ENCODE measurements around the gene PPP2R2C.

Gene PPP2R2C

DNA sequence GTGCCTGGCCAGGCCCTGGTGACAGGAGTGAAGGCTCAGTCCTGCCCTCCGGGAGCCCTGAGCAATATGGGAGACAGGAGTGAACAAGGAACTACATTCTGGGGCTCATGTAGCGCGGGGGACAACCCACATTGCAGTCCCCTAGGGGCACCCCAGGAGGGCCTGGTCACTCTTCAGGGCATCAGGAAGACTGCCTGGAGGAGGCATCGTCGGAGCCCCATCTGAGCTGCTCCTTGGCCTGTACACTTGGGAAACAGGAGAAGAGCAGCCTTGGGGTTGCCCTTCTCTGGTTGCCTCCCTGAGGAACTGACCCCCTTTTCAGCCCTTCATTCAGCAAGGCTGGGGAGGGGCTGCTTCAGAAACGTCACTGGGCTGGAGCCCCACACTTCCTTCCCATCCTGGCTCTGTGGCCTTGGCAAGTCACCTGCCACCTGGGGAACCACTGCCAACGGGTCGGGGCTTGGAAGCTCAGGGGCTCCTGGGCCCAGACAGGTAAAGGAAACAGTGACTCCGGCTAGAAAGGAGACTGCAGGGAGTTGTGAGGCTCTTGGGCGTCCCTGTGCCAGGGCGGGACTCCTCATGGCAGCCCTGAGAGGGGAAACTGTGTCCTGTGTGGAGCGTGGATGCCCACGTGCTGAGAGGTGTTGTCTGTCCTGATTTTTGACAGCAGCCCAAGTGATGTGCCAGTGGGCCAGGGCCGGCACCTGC is 192.7 kb downstream of the PPP2R2C start:
- FAIRE-seq (no peak), DNase-seq (ENCODE audit: insufficient read length, low spot score) (no peak)
- no peak for TF ChIP-seq POLR2A (IDR thresholded peaks at IDR 0.05; ENCODE audit: low read depth, low read length)

DNA sequence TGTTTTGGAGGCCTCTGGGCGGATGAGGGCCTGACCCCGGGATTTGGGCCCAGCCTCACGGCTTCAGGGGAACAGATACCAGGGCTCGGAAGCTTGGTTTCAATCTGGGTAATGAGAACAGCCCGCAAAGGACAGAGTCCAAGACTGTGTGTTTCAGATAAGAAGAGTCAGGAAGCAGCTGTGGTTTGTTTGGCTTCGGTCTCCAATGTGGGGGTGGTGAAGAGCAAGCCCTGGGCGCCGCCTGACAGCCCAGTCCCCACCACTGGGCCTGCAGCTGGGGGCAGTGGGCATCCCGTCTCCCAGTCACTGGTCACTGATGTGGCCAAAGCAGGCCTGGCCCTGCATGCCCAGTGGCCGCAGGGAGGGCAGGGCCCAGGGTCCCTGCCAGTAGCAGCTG is 193.6 kb downstream of the PPP2R2C start:
- no peak for TF ChIP-seq POLR2A (IDR thresholded peaks at IDR 0.05; ENCODE audit: low read depth, low read length)
- FAIRE-seq (no peak), DNase-seq (ENCODE audit: insufficient read length, low spot score) (no peak)

GRCh38 chr4:6277935-6278800 is 194.2 kb downstream of the PPP2R2C start:
- FAIRE-seq (no peak), DNase-seq (ENCODE audit: insufficient read length, low spot score) (no peak)
- no peak for TF ChIP-seq POLR2A (IDR thresholded peaks at IDR 0.05; ENCODE audit: low read depth, low read length)

GRCh38 chr4:6277139-6277802 is 195.1 kb downstream of the PPP2R2C start:
- TF ChIP-seq POLR2A (IDR thresholded peaks at IDR 0.05; ENCODE audit: low read depth, low read length): no peak
- FAIRE-seq (no peak), DNase-seq (ENCODE audit: insufficient read length, low spot score) (no peak)

DNA sequence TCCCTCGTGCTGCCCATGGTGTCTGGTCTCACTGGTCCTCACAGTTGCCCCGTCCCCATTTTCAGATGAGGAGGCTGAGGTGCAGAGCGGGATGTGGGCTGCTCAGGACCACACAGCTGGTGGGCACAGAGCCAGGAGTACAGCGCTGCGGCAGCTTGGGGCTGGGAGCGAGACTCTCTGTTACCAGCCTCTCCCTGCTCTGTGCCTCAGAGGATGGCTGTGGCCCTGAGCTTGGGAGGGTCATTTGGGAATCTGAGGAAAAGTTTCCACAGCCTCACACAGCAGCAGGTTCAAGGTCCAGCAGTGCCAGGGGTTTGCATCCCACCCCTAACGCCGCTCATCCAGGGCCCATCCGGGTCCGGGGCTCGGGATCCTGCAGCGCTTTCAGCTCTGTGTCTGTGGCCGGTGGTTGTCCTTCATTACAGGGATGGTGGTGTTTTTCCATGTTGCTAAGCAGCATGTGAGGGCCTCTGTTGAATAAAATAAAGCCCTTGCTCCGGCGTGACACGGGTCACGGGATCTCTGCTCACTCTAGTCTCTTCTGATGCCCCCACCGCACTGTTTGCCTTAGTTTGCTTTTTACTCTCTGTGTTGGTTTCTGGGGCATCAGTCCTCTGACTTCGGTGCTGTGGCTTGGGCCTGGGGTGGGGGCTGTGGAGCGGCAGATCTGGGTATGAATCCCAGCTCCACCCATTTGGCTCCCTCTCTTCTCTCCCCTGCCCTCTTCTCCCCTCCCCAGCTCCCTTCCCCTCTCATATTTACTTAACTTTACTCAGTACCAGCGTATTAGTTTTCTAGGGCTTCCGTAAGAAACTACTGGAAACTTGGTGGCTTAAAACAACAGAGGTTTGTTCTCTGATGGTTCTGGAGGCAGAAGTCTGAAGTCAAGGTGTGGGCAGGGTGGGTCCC is 196.3 kb downstream of the PPP2R2C start:
- DNase-seq (ENCODE audit: insufficient read length, low spot score): no peak
- FAIRE-seq: no peak
- TF ChIP-seq POLR2A (IDR thresholded peaks at IDR 0.05; ENCODE audit: low read depth, low read length): no peak

- TF ChIP-seq POLR2A (IDR thresholded peaks at IDR 0.05; ENCODE audit: low read depth, low read length): no peak
- DNase-seq (ENCODE audit: insufficient read length, low spot score) (no peak), FAIRE-seq (no peak)
Measured at GRCh38 chr4:6275351-6275750, 197.1 kb downstream of the PPP2R2C start.

DNA sequence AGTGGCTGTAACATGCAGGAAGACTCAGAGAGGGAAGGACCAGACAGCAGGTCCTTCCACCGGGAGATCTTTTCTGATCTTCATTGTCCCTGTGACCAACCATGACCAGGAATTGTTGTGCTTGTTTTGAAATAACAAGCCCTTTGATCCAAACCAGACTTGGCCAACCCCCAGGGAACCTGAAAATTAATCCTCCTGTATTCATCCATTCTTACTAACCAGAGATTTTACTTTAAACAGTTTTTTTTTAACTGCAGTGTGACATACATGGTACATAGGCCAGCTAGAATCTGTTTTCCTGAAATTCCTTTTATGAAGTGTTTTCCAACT is 198.8 kb downstream of the PPP2R2C start:
- DNase-seq (ENCODE audit: insufficient read length, low spot score) (no peak), FAIRE-seq (no peak)
- no peak for TF ChIP-seq POLR2A (IDR thresholded peaks at IDR 0.05; ENCODE audit: low read depth, low read length)

DNA sequence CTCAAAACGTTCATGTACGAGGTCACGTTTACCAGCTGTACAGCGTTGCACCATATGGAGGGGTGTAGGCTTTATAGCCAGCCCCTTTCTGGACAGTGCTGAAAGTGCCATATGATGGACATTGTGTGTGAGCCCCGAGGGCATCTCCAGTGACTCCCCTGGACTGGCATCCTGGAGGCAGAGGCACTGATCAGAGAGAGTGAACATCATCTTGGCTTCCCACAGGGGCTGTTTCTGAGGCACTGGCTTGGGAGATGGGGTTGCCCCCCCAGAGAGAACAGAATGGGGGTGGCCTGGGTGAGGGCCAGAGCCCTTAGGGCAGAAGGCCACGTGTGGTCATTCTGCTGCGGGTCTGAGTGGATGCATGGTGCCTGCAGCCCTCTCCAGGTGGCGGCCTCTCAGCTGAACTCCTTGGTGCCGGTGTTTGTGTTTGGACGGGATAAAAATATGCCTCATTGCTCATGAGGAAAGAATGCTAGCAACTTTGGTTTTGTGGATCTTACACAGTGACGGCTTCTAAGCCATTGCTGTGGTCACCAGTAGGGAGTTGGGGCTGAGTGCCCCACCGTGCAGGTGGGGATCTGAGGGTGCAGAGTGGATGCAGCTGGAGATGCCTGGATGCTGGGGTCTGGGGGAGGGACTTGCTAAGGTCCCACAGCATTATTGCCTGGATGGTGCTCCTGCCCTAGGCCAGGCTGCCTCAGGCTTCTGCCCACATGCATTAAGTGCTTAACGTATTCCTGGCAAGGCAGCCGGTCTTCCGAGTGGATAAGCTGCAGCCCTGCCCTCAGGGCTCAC is 199.4 kb downstream of the PPP2R2C start:
- DNase-seq (ENCODE audit: insufficient read length, low spot score) (peak; percentile 99), FAIRE-seq (peak; percentile 90)
- no peak for TF ChIP-seq POLR2A (IDR thresholded peaks at IDR 0.05; ENCODE audit: low read depth, low read length)

- DNase-seq (ENCODE audit: insufficient read length, low spot score) (no peak), FAIRE-seq (no peak)
- no peak for TF ChIP-seq POLR2A (IDR thresholded peaks at IDR 0.05; ENCODE audit: low read depth, low read length)
Measured at GRCh38 chr4:6271701-6272465, 200.5 kb downstream of the PPP2R2C start.

GRCh38 chr4:6271206-6271605 is 201.2 kb downstream of the PPP2R2C start:
- no peak for DNase-seq (ENCODE audit: insufficient read length, low spot score)
- FAIRE-seq: no peak
- no peak for TF ChIP-seq POLR2A (IDR thresholded peaks at IDR 0.05; ENCODE audit: low read depth, low read length)

- no peak for FAIRE-seq
- no peak for TF ChIP-seq POLR2A (IDR thresholded peaks at IDR 0.05; ENCODE audit: low read depth, low read length)
- DNase-seq (ENCODE audit: insufficient read length, low spot score): peak; percentile 67
Measured at GRCh38 chr4:6270636-6271121, 201.7 kb downstream of the PPP2R2C start.

Data from H54 (cell line).